ENCODE results near the gene TAF1.
"Not testable (repeated sequence)": the region's sequence is repeated elsewhere in the genome, so short reads cannot be mapped to it uniquely, and the experiment has no call there.

Gene TAF1

GRCh38 chrX:71439896-71440295, 73.7 kb downstream of the TAF1 start:
- peak in 1 of 4 experiments; percentile 2 for DNase-seq

GRCh38 chrX:71440401-71440800, 74.2 kb downstream of the TAF1 start:
- peak in 2 of 4 experiments; percentile 10 to 27 for DNase-seq

GRCh38 chrX:71441809-71442208, 75.7 kb downstream of the TAF1 start:
- not testable (repeated sequence) for DNase-seq

GRCh38 chrX:71450433-71451106, 84.4 kb downstream of the TAF1 start:
- DNase-seq: no peak

GRCh38 chrX:71451518-71451917, 85.4 kb downstream of the TAF1 start:
- DNase-seq: not testable (repeated sequence)

GRCh38 chrX:71453056-71453455, 86.9 kb downstream of the TAF1 start:
- no peak for DNase-seq

GRCh38 chrX:71454222-71454621, 88.1 kb downstream of the TAF1 start:
- no peak for DNase-seq

GRCh38 chrX:71458866-71459265, 92.7 kb downstream of the TAF1 start:
- DNase-seq: no peak

GRCh38 chrX:71464968-71465367, 98.8 kb downstream of the TAF1 start:
- no peak for DNase-seq

- DNase-seq: no peak
These were observed 100.9 kb downstream of the TAF1 start for GRCh38 chrX:71466979-71467523.

GRCh38 chrX:71475785-71476540, 109.8 kb downstream of the TAF1 start:
- DNase-seq: peak; percentile 14 to 60 (median 48)

- peak; percentile 8 to 43 (median 28) for DNase-seq
These were observed 116.2 kb downstream of the TAF1 start for GRCh38 chrX:71482228-71482958.

GRCh38 chrX:71487814-71488213, 121.7 kb downstream of the TAF1 start:
- DNase-seq: no peak

GRCh38 chrX:71489540-71489939, 123.4 kb downstream of the TAF1 start:
- DNase-seq: no peak

GRCh38 chrX:71492231-71493065, 126.3 kb downstream of the TAF1 start:
- peak; percentile 61 to 78 (median 66) for DNase-seq

GRCh38 chrX:71493111-71493613, 127.0 kb downstream of the TAF1 start:
- peak; percentile 33 to 55 (median 44) for DNase-seq

- not testable (repeated sequence) for DNase-seq
These were observed 129.8 kb downstream of the TAF1 start for GRCh38 chrX:71495979-71496378.

- DNase-seq: no peak
These were observed 130.3 kb downstream of the TAF1 start for GRCh38 chrX:71496476-71496875.

GRCh38 chrX:71502080-71502479, 135.9 kb downstream of the TAF1 start:
- DNase-seq: not testable (repeated sequence)

GRCh38 chrX:71504346-71504745, 138.2 kb downstream of the TAF1 start:
- DNase-seq: peak; percentile 4 to 55 (median 48)

GRCh38 chrX:71509289-71509688, 143.1 kb downstream of the TAF1 start:
- DNase-seq: no peak

- DNase-seq: peak in 3 of 4 experiments; percentile 47 to 55 (median 51)
These were observed 144.0 kb downstream of the TAF1 start for GRCh38 chrX:71510161-71510560.
